SU-DHL-6 (cell line): Measurements from ENCODE around the gene TTLL11.
A peak's percentile ranks its signal among the peaks of the same experiment; 100 is the strongest.

Experiments
- H2AFZ ChIP-seq: fragments of 200-600 bp; sonication (generic); 2 replicates; pipeline ENCODE4 v1.6.1; 2014; ENCODE audit warnings: low read depth, mild to moderate bottlenecking, moderate library complexity, mixed read lengths, antibody characterized with exemption, low read length; ENCODE audit not compliant: severe bottlenecking
- H3F3A ChIP-seq: fragments of 200-600 bp; shearing (Covaris generic); 2 replicates; pipeline ENCODE4 v1.6.0; 2016; ENCODE audit warnings: antibody characterized with exemption, mild to moderate bottlenecking; ENCODE audit not compliant: insufficient read depth
- H3K27ac ChIP-seq: fragments of 200-600 bp; sonication (generic); 2 replicates; pipeline ENCODE4 v1.5.1; 2016; ENCODE audit warnings: low read depth, mild to moderate bottlenecking, low read length, moderate library complexity, mixed read lengths
- H3K27me3 ChIP-seq: fragments of 200-600 bp; sonication (generic), shearing (Covaris generic); 2 replicates; pipeline ENCODE4 v1.6.0; 2014; ENCODE audit warnings: mild to moderate bottlenecking, low read length
- H3K36me3 ChIP-seq: fragments of 200-600 bp; sonication (generic); 2 replicates; pipeline ENCODE4 v1.6.1; 2014; ENCODE audit warnings: mild to moderate bottlenecking, low read length, mixed read lengths
- H3K4me2 ChIP-seq: fragments of 300-600, 200-600 bp; shearing (Covaris generic), sonication (generic); 2 replicates; pipeline ENCODE4 v1.6.0; 2014; ENCODE audit warnings: low read length, low read depth, mild to moderate bottlenecking; ENCODE audit not compliant: poor library complexity, severe bottlenecking
- H3K4me3 ChIP-seq: fragments of 200-600 bp; sonication (generic); 2 replicates; pipeline ENCODE4 v1.5.1; 2014; ENCODE audit warnings: antibody characterized with exemption, low read length, mild to moderate bottlenecking, mixed read lengths; ENCODE audit not compliant: insufficient read depth, poor library complexity, severe bottlenecking
- H3K79me2 ChIP-seq: fragments of 200-600 bp; sonication (generic); 2 replicates; pipeline ENCODE4 v1.6.1; 2014; ENCODE audit warnings: mild to moderate bottlenecking, low read length, moderate library complexity; ENCODE audit not compliant: insufficient read depth
- H3K9ac ChIP-seq: fragments of 200-600 bp; sonication (generic); 2 replicates; pipeline ENCODE4 v1.7.0; 2014; ENCODE audit warnings: mild to moderate bottlenecking, low read length
- H3K9me2 ChIP-seq: fragments of 200-600 bp; sonication (generic); replicated peaks from 2 replicates; pipeline ENCODE4 v1.6.1; 2014; ENCODE audit warnings: low read length; ENCODE audit not compliant: insufficient read depth
- H3K9me3 ChIP-seq: fragments of 200-600 bp; sonication (generic); 2 replicates; pipeline ENCODE4 v1.6.1; 2014; ENCODE audit warnings: low read length, mixed read lengths; ENCODE audit not compliant: insufficient read depth
- H4K20me1 ChIP-seq: fragments of 200-600 bp; sonication (generic); 2 replicates; pipeline ENCODE4 v1.6.1; 2014; ENCODE audit warnings: low read depth, mild to moderate bottlenecking, antibody characterized with exemption, low read length, moderate library complexity, mixed read lengths
- CTCF ChIP-seq: fragments of 200-600 bp; sonication (generic); IDR thresholded peaks from one replicate; pipeline ENCODE4 v1.5.1; 2017; ENCODE audit warnings: antibody characterized with exemption, mild to moderate bottlenecking, low read length, moderate library complexity; ENCODE audit not compliant: insufficient read depth, poor library complexity, severe bottlenecking
- EZH2phosphoT487 ChIP-seq: fragments of 200-600 bp; sonication (generic), shearing (Covaris generic); conservative IDR thresholded peaks from 2 replicates; pipeline ENCODE4 v1.6.1; 2018; ENCODE audit warnings: mild to moderate bottlenecking, antibody characterized with exemption, low read length, moderate library complexity, mixed read lengths

TTLL11 gene

GRCh38 chr9:121942313-121942712 lies 150.8 kb downstream of the TTLL11 start:
- H4K20me1 ChIP-seq = no peaks in the 10 kb centered on the region
- H3F3A ChIP-seq = peaks cover 32% of the 10 kb centered on the region
- peak overlapping the region; percentile 39; the same call in 1 of the 2 replicates for H3K9ac ChIP-seq
- H3K9me3 ChIP-seq = no peaks in the 10 kb centered on the region
- no peaks in the 10 kb centered on the region for H3K36me3 ChIP-seq
- H3K27me3 ChIP-seq = no peaks in the 10 kb centered on the region
- H3K79me2 ChIP-seq = no peaks in the 10 kb centered on the region
- H3K9me2 ChIP-seq = no peaks in the 10 kb centered on the region
- H2AFZ ChIP-seq = no peak overlapping the region
- H3K4me3 ChIP-seq = no peak overlapping the region
- TF ChIP-seq EZH2phosphoT487 (no peak), CTCF (no peak)
- H3K4me2 ChIP-seq = peak overlapping the region; percentile 75
- H3K27ac ChIP-seq = peak overlapping the region; percentile 96

DNA sequence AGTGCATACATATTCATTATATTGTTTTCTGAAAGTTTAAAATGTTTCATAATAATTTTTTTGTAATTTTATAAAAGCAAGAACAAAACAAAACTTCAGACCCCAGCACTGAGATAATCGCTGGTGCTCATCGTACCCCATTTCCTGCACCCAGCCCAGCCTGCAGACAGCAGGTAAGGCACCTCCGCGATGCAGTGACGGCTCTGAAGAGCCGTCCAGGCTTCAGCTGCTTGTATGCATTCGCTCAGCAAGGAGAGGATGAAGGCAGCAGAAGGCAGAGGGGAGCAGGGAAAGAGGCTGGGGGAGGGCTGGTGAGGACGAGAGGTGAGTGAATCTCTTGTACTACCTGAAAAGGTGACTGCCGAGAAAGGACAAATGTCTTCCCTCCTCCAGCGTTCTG lies 153.5 kb downstream of the TTLL11 start:
- Histone ChIP-seq H3K4me3 (no peak overlapping the region), H3K36me3 (no peaks in the 10 kb centered on the region), H3K9me2 (no peaks in the 10 kb centered on the region), H3K79me2 (no peaks in the 10 kb centered on the region), H3K4me2 (peak overlapping the region; percentile 47), H3K9ac (no peak overlapping the region), H2AFZ (peak overlapping the region; percentile 49), H4K20me1 (no peaks in the 10 kb centered on the region), H3K27me3 (no peaks in the 10 kb centered on the region), H3K27ac (no peak overlapping the region), H3F3A (peaks cover 21% of the 10 kb centered on the region), H3K9me3 (no peaks in the 10 kb centered on the region)
- TF ChIP-seq CTCF = no peak
- TF ChIP-seq EZH2phosphoT487 = no peak

DNA sequence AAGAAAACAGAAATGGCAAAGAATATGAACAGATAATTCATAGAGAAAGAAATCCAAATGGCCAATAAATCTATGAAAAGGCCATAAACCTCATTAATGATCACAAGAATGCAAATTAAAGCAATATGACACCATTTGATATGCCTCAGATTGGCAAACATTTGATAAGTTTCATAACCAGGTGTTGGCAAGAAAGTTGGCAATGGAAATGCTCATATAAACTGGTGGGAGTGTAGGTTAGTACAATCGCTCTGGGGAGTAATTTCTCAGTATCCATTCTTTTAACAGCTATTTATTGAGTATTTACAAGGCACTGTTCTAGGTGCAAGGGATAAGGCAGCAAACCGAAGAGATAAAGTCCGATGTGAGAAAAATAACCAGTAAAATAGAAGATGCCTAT lies 154.5 kb downstream of the TTLL11 start:
- H3K9me3 ChIP-seq = no peaks in the 10 kb centered on the region
- no peak overlapping the region for H3K27ac ChIP-seq
- no peak overlapping the region for H3K4me2 ChIP-seq
- peaks cover 10% of the 10 kb centered on the region for H3F3A ChIP-seq
- no peak overlapping the region for H3K4me3 ChIP-seq
- H3K27me3 ChIP-seq = no peaks in the 10 kb centered on the region
- H4K20me1 ChIP-seq = no peaks in the 10 kb centered on the region
- no peaks in the 10 kb centered on the region for H3K36me3 ChIP-seq
- no peak overlapping the region for H2AFZ ChIP-seq
- TF ChIP-seq CTCF (no peak), EZH2phosphoT487 (no peak)
- H3K9me2 ChIP-seq = no peaks in the 10 kb centered on the region
- no peak overlapping the region for H3K9ac ChIP-seq
- H3K79me2 ChIP-seq = no peaks in the 10 kb centered on the region
